CD1c-positive myeloid dendritic cell (primary cell): ENCODE data around the gene TBCB.
"Not testable (repeated sequence)": the region's sequence is repeated elsewhere in the genome, so short reads cannot be mapped to it uniquely, and the experiment has no call there.

Source experiments
- DNase-seq: peaks from one replicate; pipeline ENCODE4 v3.0.0-alpha.2; 2016; ENCODE audit errors: extremely low spot score

Gene TBCB, protein sequence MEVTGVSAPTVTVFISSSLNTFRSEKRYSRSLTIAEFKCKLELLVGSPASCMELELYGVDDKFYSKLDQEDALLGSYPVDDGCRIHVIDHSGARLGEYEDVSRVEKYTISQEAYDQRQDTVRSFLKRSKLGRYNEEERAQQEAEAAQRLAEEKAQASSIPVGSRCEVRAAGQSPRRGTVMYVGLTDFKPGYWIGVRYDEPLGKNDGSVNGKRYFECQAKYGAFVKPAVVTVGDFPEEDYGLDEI

DNA sequence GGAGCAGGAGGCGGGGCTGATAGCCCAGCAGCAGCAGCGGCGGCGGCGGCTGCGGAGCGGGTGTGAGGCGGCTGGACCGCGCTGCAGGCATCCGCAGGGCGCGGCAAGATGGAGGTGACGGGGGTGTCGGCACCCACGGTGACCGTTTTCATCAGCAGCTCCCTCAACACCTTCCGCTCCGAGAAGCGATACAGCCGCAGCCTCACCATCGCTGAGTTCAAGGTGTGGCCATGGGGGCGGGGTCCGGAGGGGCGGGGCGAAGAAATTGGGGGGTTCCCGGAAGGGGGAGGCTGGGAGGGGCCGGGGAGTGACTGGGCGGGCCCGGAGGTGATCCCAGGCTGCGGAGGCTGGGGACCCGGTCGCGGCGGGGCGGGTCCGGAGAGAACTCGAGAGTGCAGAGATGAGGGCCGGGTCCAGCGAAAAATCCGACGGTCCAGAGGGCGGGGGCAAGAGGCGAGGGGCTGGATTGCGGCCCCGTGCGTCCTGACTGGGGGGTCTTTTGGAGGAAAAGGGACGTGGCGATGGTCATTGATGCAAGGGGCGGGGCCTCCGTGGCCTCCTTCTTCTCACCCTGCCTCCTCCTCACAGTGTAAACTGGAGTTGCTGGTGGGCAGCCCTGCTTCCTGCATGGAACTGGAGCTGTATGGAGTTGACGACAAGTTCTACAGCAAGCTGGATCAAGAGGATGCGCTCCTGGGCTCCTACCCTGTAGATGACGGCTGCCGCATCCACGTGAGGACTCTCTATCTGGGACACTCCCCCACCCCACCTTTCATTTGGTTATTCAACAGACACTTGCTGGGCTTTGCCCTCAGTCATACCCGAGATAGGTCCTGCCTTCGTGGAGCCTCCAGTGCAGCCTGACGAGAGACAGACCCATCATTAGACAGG lies at the start of gene TBCB:
Gene TBCB, plus strand, starts transcription at position 16 of the 891 bp plus-strand sequence. Its CDS starts 93 bp downstream, at position 109.
- no peak for DNase-seq

DNA sequence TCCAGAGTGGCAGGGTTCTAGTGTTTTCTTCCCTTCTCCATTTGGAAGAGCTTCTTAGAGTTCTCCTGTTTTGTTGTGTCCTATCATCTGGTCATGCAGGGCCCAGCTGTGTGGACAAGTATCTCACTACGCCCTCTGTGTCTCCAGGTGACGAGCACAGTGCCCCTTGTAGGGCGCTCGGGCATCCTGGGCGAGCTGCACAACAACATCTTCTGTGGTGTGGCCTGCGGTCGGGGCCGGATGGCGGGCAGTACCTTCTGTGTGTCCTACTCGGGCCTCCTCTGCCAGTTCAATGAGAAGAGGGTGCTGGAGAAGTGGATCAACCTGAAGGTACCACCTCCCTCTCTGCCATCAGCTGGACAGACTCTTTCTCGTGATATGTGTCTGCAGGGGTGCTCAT lies 47.6 kb upstream of the TBCB start:
- DNase-seq: no peak

DNA sequence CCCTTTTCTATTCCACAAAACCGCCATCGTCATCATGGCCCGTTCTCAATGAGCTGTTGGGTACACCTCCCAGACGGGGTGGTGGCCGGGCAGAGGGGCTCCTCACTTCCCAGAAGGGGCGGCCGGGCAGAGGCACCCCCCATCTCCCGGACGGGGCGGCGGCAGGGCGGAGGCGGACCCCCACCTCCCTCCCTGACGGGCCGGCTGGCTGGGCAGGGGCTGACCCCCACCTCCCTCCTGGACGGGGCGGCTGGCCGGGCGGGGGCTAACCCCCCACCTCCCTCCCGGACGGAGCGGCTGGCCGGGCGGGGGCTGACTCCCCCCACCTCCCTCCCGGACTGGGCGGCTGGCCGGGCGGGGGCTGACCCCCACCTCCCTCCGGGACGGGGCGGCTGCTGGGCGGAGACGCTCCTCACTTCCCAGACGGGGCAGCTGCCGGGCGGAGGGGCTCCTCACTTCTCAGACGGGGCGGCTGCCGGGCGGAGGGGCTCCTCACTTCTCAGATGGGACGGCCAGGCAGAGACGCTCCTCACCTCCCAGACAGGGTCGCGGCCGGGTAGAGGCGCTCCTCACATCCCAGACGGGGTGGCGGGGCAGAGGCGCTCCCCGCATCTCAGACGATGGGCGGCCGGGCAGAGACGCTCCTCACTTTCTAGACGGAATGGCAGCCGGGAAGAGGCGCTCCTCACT lies 46.3 kb upstream of the TBCB start:
- DNase-seq: not testable (repeated sequence)

DNA sequence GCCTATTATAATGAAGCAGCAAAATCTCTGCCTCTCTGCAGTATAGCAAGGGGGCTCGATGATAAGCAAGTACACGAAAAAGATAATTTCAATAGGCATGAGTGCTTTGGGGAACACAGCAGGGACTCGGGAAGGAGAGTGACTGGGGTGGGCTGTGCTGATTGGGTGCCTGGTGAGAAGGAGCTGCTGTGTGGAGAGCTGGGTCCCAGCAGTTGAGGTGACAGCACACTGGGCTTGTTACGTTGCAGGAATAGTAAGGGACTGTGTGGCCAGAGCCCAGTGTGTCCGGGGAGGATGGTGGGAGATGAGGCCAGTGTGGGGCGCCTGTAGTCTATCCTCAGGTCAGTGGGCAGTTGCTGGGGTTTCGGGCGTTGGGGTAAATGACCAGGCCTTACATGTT lies 43.2 kb upstream of the TBCB start:
- DNase-seq: no peak

DNA sequence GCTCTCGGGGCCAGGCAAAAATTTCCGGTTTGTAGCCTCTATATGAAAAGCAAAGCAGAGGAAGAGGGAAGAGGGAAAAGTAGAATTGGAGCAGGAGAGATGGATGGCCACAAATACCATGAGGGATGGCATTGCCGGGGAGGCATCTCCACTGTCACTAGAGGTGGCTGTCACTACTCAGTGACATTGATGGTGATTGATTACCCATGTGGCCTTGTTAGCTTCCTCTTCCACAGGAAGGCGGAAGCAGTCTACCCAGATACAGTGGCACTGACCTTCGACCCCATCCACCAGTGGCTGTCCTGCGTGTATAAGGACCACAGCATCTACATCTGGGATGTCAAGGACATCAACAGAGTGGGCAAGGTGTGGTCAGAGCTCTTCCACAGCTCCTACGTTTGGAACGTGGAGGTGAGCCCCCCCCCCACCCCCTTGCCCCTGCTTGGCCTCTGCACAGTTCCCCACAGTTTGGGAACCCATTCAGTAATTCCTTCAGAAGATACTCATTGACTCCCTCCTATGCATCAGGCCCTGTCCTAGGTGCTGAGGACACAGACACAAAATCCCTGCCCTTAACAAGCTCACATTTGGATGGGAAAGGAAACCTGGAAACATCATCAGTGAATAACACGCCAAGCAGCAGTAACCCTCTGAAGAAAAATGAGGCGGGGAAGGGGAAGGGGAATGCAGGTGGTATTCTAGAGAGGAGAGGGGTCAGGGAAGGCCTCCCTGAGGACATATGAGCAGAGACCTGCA lies 42.0 kb upstream of the TBCB start:
- DNase-seq: no peak

DNA sequence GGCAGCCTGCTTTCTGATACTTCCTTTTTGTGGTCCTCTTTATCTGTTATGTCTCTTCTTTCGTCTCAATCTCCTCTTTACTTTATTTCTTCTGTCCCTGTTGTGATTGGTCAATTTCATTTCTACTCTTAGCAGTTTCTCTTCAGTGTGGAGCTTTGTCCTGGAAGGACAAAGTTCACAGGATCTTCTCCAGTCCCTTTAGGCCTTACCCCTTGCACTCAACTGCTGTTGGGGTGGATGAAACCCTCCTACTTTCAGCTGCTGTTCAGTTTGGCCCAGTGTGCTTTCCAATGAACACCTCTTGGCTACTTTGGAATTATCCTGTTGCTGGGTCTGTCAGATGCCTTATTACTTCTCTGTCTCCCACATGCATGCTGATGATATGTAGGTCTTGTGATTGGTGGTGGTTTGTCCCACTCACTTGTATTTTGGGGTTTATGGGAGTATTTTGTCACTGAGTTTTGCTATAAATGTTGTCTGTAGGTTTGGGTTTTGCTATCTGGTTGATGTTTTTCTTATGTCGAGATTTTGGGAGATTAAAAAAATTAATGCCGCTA lies 35.8 kb upstream of the TBCB start:
- no peak for DNase-seq

DNA sequence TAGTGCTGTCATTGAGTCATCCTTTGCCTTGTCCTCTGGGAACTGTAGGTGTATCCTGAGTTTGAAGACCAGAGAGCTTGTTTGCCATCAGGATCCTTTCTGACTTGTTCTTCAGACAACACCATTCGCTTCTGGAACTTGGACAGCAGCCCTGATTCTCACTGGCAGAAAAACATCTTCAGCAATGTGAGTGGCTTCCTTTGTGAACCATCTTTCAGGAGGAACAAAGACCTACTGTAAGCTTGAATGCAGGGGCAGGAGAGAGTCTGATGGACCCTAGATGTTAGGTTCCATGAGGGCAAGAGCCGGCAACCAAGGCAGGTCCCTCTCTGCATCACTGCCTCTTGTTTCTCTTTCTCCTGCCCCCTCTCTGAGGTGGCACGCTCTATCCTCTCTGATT lies 33.9 kb upstream of the TBCB start:
- DNase-seq: no peak

DNA sequence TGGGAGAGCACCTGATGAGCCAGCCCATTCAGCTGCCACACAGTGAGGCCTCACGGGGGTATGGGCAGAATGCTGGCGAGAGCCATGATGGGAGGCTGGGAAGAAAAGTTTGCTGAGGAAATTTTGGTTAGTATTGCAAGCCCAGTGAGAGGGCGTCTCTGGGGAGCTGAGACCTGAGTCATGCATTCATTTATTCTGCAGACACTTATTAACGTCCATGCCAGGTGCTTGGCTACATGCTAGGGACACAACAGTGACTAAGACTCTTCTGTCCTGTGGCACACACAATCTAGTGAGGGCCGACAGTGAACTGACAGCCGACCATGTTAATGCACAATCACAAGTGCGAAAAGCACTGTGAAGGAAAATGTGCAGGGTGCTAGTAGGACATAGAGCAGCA lies 33.4 kb upstream of the TBCB start:
- DNase-seq: no peak

DNA sequence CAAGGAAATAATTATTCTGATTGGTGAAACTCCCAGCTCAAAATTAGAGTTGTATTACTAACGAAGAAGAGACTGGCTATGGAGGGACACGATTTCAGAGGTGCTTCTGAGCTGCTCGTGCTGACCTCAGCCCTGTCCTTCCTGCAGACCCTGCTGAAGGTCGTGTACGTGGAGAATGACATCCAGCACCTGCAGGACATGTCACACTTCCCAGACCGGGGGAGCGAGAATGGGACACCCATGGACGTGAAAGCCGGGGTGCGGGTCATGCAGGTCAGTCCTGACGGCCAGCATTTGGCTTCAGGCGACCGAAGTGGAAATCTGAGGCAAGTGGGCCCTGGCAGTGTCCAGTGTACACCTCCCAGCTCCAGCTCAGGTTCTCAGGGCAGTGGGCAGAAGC lies 32.4 kb upstream of the TBCB start:
- DNase-seq: no peak

DNA sequence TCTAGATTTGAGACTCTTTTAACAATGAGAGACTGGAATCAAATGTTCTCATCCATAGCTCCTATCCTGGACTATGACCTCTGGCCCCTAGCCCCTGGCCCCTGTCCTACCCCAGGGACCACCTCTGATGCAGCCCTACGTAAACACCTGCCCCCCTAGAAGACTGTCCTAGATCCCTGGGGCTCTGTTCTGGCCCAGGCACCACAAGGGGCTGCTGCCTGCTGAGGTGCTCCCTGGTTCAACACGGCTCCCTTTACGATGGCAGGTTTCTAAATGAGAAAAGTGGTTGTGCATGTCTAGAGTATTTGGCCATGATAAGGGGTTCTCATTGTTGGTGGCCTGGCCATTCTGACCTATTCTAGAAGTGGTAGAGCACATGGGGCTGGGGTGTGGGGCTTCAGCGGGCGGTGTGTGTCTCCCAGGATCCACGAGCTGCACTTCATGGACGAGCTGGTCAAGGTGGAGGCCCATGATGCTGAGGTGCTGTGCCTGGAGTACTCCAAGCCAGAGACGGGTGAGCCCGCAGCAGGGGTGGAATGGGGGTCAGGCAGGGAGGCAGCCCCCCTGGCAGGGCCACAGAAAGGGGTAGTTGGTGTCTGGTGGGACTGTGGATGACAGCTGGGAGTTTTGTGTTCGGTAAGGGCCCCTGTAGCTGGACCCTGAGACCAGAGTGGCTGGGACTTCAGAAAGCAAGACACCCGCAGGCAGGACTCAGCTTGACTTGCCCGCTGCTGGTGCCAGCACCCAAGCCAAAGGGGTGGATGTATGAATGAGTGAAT lies 30.8 kb upstream of the TBCB start:
- no peak for DNase-seq

DNA sequence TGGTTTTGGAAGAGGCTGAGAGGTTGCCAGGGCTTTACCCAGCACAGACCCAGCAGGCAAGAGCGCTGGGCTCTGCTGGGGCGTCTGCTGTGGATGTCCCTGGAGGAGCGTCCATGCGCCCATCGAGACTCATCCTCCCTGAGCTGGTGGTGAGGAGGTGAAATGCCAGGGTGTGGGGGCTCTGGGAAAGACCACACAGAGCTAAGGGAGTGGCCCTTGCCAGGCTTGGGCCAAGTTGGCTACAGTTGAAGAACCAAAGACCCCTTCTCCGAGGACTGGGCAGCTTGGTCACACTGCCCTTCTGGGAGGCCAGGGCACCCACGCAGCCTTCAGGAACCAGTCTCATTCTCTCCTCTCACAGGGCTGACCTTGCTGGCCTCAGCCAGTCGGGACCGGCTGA lies 28.9 kb upstream of the TBCB start:
- no peak for DNase-seq

DNA sequence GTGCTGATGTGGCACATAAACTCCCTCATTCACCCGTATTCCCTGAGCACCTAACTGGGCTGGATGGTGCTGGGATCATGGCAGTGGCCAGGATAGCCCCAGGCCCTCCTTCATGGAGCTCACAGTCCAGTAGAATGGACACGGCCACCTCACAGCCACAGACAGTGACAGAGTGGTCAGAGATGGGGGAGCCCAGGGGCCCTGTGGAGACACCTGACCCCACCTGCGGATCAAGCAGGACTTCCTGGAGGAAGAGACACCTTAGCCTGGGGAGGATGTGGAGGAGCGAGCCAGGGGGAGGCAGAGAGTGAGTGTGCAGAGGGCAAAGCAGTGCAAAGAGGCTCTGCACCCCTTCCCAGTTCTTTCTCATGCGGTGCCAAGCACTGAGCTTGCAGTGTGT lies 25.4 kb upstream of the TBCB start:
- no peak for DNase-seq

DNA sequence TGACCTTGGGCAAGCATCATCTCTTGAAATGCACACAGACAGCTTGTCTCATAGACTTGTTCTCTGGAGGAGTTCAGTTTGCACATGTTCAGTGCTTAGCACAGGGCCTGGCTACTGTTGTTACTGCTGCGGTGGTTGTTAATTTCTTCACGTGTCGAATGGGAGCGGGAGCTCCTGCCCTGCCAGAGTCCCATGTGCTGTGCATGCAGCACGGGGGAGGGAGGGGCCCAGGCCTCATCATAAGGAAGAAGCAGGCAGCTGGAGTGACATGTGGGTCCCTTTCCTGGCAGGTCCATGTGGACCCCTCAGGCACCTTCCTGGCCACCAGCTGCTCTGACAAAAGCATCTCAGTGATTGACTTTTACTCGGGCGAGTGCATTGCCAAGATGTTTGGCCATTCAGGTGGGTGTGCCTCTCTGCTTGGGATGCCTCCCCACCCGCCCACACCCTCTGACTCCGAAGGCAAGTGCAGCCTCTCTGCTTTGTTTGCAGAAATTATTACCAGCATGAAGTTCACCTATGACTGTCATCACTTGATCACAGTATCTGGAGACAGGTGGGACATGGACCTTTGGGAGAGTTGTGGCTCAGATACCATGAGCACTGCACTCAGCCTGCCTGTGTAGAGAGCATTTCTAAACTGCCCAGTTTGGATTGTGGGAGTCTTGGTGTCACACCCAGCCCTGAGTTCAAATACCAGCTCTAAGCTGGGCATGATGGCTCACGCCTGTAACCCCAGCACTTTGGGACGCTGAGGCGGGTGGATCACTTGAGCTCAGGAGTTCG lies 24.2 kb upstream of the TBCB start:
- no peak for DNase-seq

DNA sequence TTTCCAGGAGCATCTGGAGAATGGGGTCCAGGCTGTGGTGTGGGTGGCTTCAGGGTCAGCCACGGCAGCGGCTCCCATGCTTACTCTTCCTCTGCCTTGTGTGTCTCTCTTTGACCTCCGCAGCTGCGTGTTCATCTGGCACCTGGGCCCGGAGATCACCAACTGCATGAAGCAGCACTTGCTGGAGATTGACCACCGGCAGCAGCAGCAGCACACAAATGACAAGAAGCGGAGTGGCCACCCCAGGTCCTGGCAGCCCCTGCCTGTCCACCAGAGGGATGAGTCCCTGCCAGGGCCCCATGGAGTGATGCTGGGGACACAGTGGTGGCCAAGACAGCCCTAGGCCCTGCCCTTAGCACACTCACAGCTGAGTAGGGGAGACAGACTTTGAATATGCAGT lies 22.7 kb upstream of the TBCB start:
- DNase-seq: no peak

DNA sequence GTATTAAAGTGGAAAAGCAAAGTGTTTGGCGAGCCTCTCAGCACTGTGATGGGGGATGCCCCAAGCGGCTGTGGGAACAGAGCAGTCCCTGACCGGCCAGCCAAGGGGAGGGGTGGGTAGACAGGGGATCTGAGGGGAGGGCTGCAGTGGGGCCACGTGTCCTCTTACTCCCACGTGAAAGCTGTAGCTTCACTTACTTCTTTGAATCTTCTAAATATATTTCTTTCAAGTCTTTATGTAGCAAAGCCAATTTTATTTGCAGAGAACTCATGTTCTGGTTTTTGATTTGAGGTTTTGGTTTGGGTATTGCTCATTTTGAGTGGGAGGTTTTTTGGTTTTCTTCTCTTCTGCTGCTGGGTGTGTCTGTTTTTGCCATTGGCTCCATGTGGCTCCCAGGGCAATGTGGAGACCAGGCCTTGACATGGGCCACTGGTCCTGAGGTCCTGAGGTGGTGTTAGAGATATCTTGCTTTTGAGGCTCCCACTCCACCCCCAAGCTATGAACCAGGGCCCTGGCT lies 22.1 kb upstream of the TBCB start:
- DNase-seq: no peak

DNA sequence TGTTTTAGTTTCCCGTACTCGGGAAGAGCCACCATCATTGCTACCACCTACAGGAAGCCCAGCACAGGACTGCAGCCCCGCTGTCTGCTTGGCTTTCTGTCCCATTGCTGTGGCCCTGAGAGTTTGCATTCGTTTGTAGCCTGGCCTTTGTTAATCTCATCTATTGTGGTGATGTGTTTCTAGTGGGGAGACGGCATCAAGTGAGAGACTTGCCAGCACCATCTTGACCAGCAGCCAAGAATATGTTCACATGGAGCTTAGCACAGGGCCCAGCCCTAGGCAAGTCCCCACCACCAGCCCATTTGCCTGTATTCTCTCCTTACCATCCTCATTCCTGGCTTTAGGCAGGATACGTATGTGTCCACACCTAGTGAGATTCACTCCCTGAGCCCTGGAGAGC lies 21.6 kb upstream of the TBCB start:
- DNase-seq: no peak

DNA sequence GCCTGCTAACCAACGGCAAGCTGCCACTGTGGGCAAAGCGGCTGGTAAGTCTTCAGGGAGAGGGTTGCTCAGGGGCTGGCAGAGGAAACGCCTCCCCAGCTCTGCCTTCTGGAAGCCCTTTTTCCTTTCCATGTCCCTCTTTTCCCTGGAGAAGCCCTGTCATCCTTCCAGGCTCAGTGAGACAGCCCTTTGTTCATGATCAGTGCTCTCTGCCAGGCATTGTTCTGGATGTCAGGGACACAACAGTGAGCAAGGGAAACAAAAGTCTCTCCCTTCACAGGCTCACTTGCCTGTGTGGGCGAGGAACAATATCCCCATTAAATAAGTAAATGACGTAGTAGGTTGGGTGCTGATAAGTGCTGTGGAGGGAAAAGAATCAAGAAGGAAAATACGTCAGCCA lies 18.2 kb upstream of the TBCB start:
- no peak for DNase-seq

DNA sequence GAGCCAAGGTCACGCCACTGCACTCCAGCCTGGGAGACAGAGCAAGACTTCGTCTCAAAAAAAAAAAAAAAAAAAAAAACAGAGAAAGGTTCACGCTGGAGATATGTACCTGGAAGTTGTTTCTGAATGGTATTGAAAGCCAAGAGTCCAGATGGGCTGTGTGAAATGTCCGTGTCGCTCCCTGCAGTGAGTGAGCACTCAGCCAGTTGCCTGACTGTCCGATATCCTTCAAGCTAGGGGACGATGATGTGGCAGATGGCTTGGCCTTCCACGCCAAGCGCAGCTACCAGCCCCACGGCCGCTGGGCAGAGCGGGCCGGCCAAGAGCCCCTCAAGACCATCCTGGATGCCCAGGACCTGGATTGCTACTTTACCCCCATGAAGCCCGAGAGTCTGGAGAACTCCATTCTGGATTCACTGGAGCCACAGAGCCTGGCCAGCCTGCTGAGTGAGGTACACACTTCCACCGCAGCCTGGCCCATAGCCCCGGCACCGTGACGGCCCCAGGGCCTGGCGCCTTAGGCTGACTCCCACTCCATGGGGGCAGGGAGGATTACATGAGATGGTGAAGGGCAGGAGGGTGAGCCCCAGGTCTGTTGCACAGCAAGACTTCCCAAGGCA lies 16.0 kb upstream of the TBCB start:
- DNase-seq: no peak

DNA sequence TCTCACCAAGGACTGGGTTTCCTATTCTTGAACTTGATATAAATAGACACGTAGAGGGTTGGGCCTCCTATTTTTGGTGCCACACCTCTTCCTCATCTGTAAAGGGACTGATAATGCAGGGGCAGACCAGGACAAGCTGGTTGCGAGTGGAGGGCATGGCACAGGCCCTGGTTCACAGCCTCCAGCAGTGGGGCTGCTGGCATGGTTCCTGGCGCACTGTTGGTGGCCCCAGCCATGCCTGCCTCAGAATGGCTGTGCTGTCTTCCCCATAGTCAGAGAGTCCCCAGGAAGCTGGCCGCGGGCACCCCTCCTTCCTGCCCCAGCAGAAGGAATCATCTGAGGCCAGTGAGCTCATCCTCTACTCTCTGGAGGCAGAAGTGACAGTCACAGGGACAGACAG lies 14.8 kb upstream of the TBCB start:
- no peak for DNase-seq
